T-helper 9 cell (primary cell): ENCODE results near the gene PM20D2.
A peak's percentile ranks its signal among the peaks of the same experiment; 100 is the strongest.
"Not testable (repeated sequence)": the region's sequence is repeated elsewhere in the genome, so short reads cannot be mapped to it uniquely, and the experiment has no call there.

Experiments used
- DNase-seq: peaks from one replicate; pipeline ENCODE4 v3.0.0-alpha.2; 2020
- total RNA-seq, 2 donors: gene quantifications; one replicate each; lab custom pipeline; 2026; lab: John Stamatoyannopoulos, UW

The PM20D2 gene
- 17.1 to 25.0 reads per million in 2 donors for total RNA-seq

GRCh38 chr6:89145956-89146717, at the start of gene PM20D2:
Gene PM20D2 (plus strand): TSS chr6:89146055. CDS start chr6:89146145, 90 bp downstream.
- DNase-seq = peak; percentile 39

- no peak for DNase-seq
Measured at GRCh38 chr6:89098461-89098860, 47.4 kb upstream of the PM20D2 start.

- no peak for DNase-seq
Measured at GRCh38 chr6:89100114-89100513, 45.7 kb upstream of the PM20D2 start.

GRCh38 chr6:89110284-89110683, 35.6 kb upstream of the PM20D2 start:
- DNase-seq = no peak

GRCh38 chr6:89111933-89112332, 33.9 kb upstream of the PM20D2 start:
- no peak for DNase-seq

GRCh38 chr6:89116702-89117101, 29.2 kb upstream of the PM20D2 start:
- DNase-seq = no peak

GRCh38 chr6:89117211-89118108, 28.4 kb upstream of the PM20D2 start, which contains the start of gene SRSF12:
Gene SRSF12 (minus strand): TSS chr6:89118071. CDS start chr6:89117887, 184 bp downstream.
- peak; percentile 25 for DNase-seq

- DNase-seq = no peak
Measured at GRCh38 chr6:89118931-89119330, 26.9 kb upstream of the PM20D2 start.

- no peak for DNase-seq
Measured at GRCh38 chr6:89120371-89120770, 25.5 kb upstream of the PM20D2 start.

- no peak for DNase-seq
Measured at GRCh38 chr6:89121934-89122333, 23.9 kb upstream of the PM20D2 start.

- DNase-seq = no peak
Measured at GRCh38 chr6:89122625-89123024, 23.2 kb upstream of the PM20D2 start.

- not testable (repeated sequence) for DNase-seq
Measured at GRCh38 chr6:89128256-89128671, 17.6 kb upstream of the PM20D2 start.

GRCh38 chr6:89131599-89131998, 14.3 kb upstream of the PM20D2 start:
- DNase-seq = no peak

GRCh38 chr6:89132057-89132456, 13.8 kb upstream of the PM20D2 start:
- DNase-seq = no peak

- no peak for DNase-seq
Measured at GRCh38 chr6:89133981-89134380, 11.9 kb upstream of the PM20D2 start.

- DNase-seq = no peak
Measured at GRCh38 chr6:89134723-89135122, 11.1 kb upstream of the PM20D2 start.

GRCh38 chr6:89138173-89138572, 7.7 kb upstream of the PM20D2 start:
- no peak for DNase-seq

- DNase-seq = no peak
Measured at GRCh38 chr6:89139509-89140346, 6.1 kb upstream of the PM20D2 start.

GRCh38 chr6:89140347-89141156, 5.3 kb upstream of the PM20D2 start:
- no peak for DNase-seq

GRCh38 chr6:89144354-89144906, 1.4 kb upstream of the PM20D2 start:
- no peak for DNase-seq
